ENCODE data around the gene ZNF496.

GRCh38 chr1:247273013-247273412, 58.7 kb downstream of the ZNF496 start:
- no peak for TF ChIP-seq CTCF (conservative IDR thresholded peaks at IDR 0.05 in 1 of 2, IDR thresholded peaks at IDR 0.05 in 1 of 2; ENCODE audit: low read depth in 1 of 2, low read length in 2 of 2)
- no peak for TF ChIP-seq EZH2 (IDR thresholded peaks at IDR 0.05; ENCODE audit: low read length, missing control alignments)

Data from fibroblast of lung (primary cell).